Measurements from ENCODE around the gene NME4.
A peak's percentile ranks its signal among the peaks of the same experiment; 100 is the strongest.

Gene NME4

GRCh38 chr16:370443-370842, 26.6 kb upstream of the NME4 start, which contains the start of gene MRPL28:
TSS of gene MRPL28 (minus strand) at chr16:370538. CDS start at chr16:370218, 320 bp downstream.
- Histone ChIP-seq H3K4me2 (ENCODE audit: insufficient read depth, low read length, poor library complexity, severe bottlenecking) (peak within 1 kb of the TSS; percentile 62), H3K4me3 (ENCODE audit: low read length in 2 of 2) (peak within 1 kb of the TSS; percentile 40 to 66), H2AFZ (ENCODE audit: low read length) (peak within 1 kb of the TSS; percentile 15), H3K36me3 (replicated peaks in 1 of 2; ENCODE audit: control insufficient read depth in 2 of 2, insufficient read depth in 2 of 2, low read length in 2 of 2) (peaks cover 43 to 80% of the 10 kb centered on the region in 2 donors), H3K18ac (ENCODE audit: low read length) (peak within 1 kb of the TSS; percentile 76), H3K4me1 (ENCODE audit: control insufficient read depth in 2 of 2, insufficient read depth in 1 of 2, low read depth in 1 of 2, low read length in 2 of 2) (peaks cover 4 to 6% of the 10 kb centered on the region in 2 donors), H2AK5ac (ENCODE audit: low read depth, low read length) (peak within 1 kb of the TSS; percentile 82), H4K8ac (ENCODE audit: low read depth, low read length) (peak within 1 kb of the TSS; percentile 17), H3K27ac (replicated peaks; ENCODE audit: low read length) (no peak within 1 kb of the TSS), H3K14ac (ENCODE audit: low read length) (peak within 1 kb of the TSS; percentile 71), H3K23ac (ENCODE audit: low read depth, low read length, poor library complexity) (peak within 1 kb of the TSS; percentile 85), H2BK120ac (ENCODE audit: low read depth, low read length) (no peak within 1 kb of the TSS), H2BK15ac (ENCODE audit: low read length) (no peak within 1 kb of the TSS), H3K79me1 (ENCODE audit: low read depth, low read length) (peaks cover 9% of the 10 kb centered on the region), H3K9me3 (replicated peaks in 1 of 2; ENCODE audit: control insufficient read depth in 2 of 2, insufficient read depth in 1 of 2, low read depth in 1 of 2, low read length in 2 of 2) (no peaks in the 10 kb centered on the region), H4K91ac (ENCODE audit: low read depth, low read length, poor library complexity) (no peak within 1 kb of the TSS), H3K27me3 (ENCODE audit: control insufficient read depth in 3 of 3, insufficient read depth in 3 of 3, low read depth in 1 of 3, low read length in 3 of 3) (no peaks in the 10 kb centered on the region), H3K4ac (ENCODE audit: low read length) (peak within 1 kb of the TSS; percentile 76), H3K9ac (ENCODE audit: low read depth, low read length, poor library complexity) (peak within 1 kb of the TSS; percentile 60), H2BK5ac (ENCODE audit: low read length) (peak within 1 kb of the TSS; percentile 11), H2BK12ac (ENCODE audit: low read length) (no peak within 1 kb of the TSS)
- DNase-seq (ENCODE audit: low spot score) = peak; percentile 90
- no CpG with 5 or more reads among the region's 30 CpGs for WGBS, 2 donors (ENCODE audit: extremely low coverage in 2 of 2, insufficient read length in 2 of 2, insufficient replicate concordance in 1 of 2)

DNA sequence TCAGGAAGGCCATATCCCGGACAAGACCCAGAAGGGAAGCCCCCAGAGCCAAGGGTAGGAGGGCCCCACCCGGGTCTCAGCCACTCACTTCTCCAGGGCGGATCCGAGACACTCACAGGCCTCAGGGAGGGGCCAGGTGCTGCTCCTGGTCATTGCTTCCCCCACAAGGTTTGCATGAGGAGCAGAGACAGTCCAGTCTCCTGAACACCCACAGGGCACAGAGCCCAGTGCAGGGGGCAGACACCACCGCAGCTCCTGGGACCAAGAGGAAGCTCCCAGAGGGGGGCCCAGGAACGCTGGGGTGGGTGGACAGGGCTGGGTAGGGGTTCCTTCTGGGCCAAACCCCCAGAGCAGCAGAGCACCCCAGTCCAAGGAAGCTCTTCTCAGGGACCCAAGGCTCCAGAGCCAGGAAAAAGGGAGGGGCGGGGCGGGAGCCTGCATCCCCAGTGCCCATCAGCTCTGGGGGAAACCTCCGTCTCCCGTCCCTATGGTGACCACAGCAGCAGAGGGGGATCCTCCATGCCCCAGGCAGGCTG, 26.0 kb upstream of the NME4 start:
- peak overlapping the region; percentile 76 for H3K4ac ChIP-seq (ENCODE audit: low read length)
- H3K27me3 ChIP-seq (ENCODE audit: control insufficient read depth in 3 of 3, insufficient read depth in 3 of 3, low read depth in 1 of 3, low read length in 3 of 3) = no peaks in the 10 kb centered on the region
- H3K4me2 ChIP-seq (ENCODE audit: insufficient read depth, low read length, poor library complexity, severe bottlenecking) = no peak overlapping the region
- H3K4me1 ChIP-seq (ENCODE audit: control insufficient read depth in 2 of 2, insufficient read depth in 1 of 2, low read depth in 1 of 2, low read length in 2 of 2) = peaks cover 4 to 6% of the 10 kb centered on the region in 2 donors
- no peak overlapping the region for H4K91ac ChIP-seq (ENCODE audit: low read depth, low read length, poor library complexity)
- no peak overlapping the region for H2BK15ac ChIP-seq (ENCODE audit: low read length)
- peaks cover 9% of the 10 kb centered on the region for H3K79me1 ChIP-seq (ENCODE audit: low read depth, low read length)
- no peak overlapping the region for H2BK12ac ChIP-seq (ENCODE audit: low read length)
- no peak overlapping the region for H4K8ac ChIP-seq (ENCODE audit: low read depth, low read length)
- DNase-seq (ENCODE audit: low spot score) = no peak
- H3K9me3 ChIP-seq (replicated peaks in 1 of 2; ENCODE audit: control insufficient read depth in 2 of 2, insufficient read depth in 1 of 2, low read depth in 1 of 2, low read length in 2 of 2) = no peaks in the 10 kb centered on the region
- no peak overlapping the region for H2BK5ac ChIP-seq (ENCODE audit: low read length)
- no peak overlapping the region for H3K4me3 ChIP-seq (ENCODE audit: low read length in 2 of 2)
- peak overlapping the region; percentile 15 for H2AFZ ChIP-seq (ENCODE audit: low read length)
- H3K23ac ChIP-seq (ENCODE audit: low read depth, low read length, poor library complexity) = peak overlapping the region; percentile 73
- peak overlapping the region; percentile 76 for H3K18ac ChIP-seq (ENCODE audit: low read length)
- peak overlapping the region; percentile 60 for H3K9ac ChIP-seq (ENCODE audit: low read depth, low read length, poor library complexity)
- peak overlapping the region; percentile 82 for H2AK5ac ChIP-seq (ENCODE audit: low read depth, low read length)
- no peak overlapping the region for H3K27ac ChIP-seq (replicated peaks; ENCODE audit: low read length)
- H3K36me3 ChIP-seq (replicated peaks in 1 of 2; ENCODE audit: control insufficient read depth in 2 of 2, insufficient read depth in 2 of 2, low read length in 2 of 2) = peaks cover 44 to 84% of the 10 kb centered on the region in 2 donors
- H3K14ac ChIP-seq (ENCODE audit: low read length) = no peak overlapping the region
- H2BK120ac ChIP-seq (ENCODE audit: low read depth, low read length) = no peak overlapping the region
- WGBS, 2 donors (ENCODE audit: extremely low coverage in 2 of 2, insufficient read length in 2 of 2, insufficient replicate concordance in 1 of 2) = no CpG with 5 or more reads among the region's 10 CpGs

GRCh38 chr16:371515-372301, 25.3 kb upstream of the NME4 start:
- Histone ChIP-seq H2AK5ac (ENCODE audit: low read depth, low read length) (peak overlapping the region; percentile 82), H3K4ac (ENCODE audit: low read length) (no peak overlapping the region), H4K8ac (ENCODE audit: low read depth, low read length) (no peak overlapping the region), H3K23ac (ENCODE audit: low read depth, low read length, poor library complexity) (no peak overlapping the region), H3K9me3 (replicated peaks in 1 of 2; ENCODE audit: control insufficient read depth in 2 of 2, insufficient read depth in 1 of 2, low read depth in 1 of 2, low read length in 2 of 2) (no peaks in the 10 kb centered on the region), H3K36me3 (replicated peaks in 1 of 2; ENCODE audit: control insufficient read depth in 2 of 2, insufficient read depth in 2 of 2, low read length in 2 of 2) (peaks cover 47 to 84% of the 10 kb centered on the region in 2 donors), H2BK120ac (ENCODE audit: low read depth, low read length) (no peak overlapping the region), H3K4me3 (ENCODE audit: low read length in 2 of 2) (no peak overlapping the region), H3K27me3 (ENCODE audit: control insufficient read depth in 3 of 3, insufficient read depth in 3 of 3, low read depth in 1 of 3, low read length in 3 of 3) (no peaks in the 10 kb centered on the region), H2AFZ (ENCODE audit: low read length) (no peak overlapping the region), H3K9ac (ENCODE audit: low read depth, low read length, poor library complexity) (no peak overlapping the region), H3K18ac (ENCODE audit: low read length) (no peak overlapping the region), H3K79me1 (ENCODE audit: low read depth, low read length) (peaks cover 9% of the 10 kb centered on the region), H2BK12ac (ENCODE audit: low read length) (no peak overlapping the region), H3K27ac (replicated peaks; ENCODE audit: low read length) (no peak overlapping the region), H2BK5ac (ENCODE audit: low read length) (no peak overlapping the region), H3K14ac (ENCODE audit: low read length) (no peak overlapping the region), H3K4me2 (ENCODE audit: insufficient read depth, low read length, poor library complexity, severe bottlenecking) (no peak overlapping the region), H2BK15ac (ENCODE audit: low read length) (no peak overlapping the region), H3K4me1 (ENCODE audit: control insufficient read depth in 2 of 2, insufficient read depth in 1 of 2, low read depth in 1 of 2, low read length in 2 of 2) (peaks cover 4 to 6% of the 10 kb centered on the region in 2 donors), H4K91ac (ENCODE audit: low read depth, low read length, poor library complexity) (peak overlapping the region; percentile 72)
- WGBS, 2 donors (ENCODE audit: extremely low coverage in 2 of 2, insufficient read length in 2 of 2, insufficient replicate concordance in 1 of 2) = no CpG with 5 or more reads among the region's 31 CpGs
- DNase-seq (ENCODE audit: low spot score) = no peak

GRCh38 chr16:372302-372983, 24.6 kb upstream of the NME4 start:
- Histone ChIP-seq H3K4me2 (ENCODE audit: insufficient read depth, low read length, poor library complexity, severe bottlenecking) (no peak overlapping the region), H3K9ac (ENCODE audit: low read depth, low read length, poor library complexity) (no peak overlapping the region), H2BK12ac (ENCODE audit: low read length) (no peak overlapping the region), H3K9me3 (replicated peaks in 1 of 2; ENCODE audit: control insufficient read depth in 2 of 2, insufficient read depth in 1 of 2, low read depth in 1 of 2, low read length in 2 of 2) (no peaks in the 10 kb centered on the region), H3K4ac (ENCODE audit: low read length) (no peak overlapping the region), H3K79me1 (ENCODE audit: low read depth, low read length) (peaks cover 9% of the 10 kb centered on the region), H3K18ac (ENCODE audit: low read length) (no peak overlapping the region), H2BK120ac (ENCODE audit: low read depth, low read length) (no peak overlapping the region), H4K91ac (ENCODE audit: low read depth, low read length, poor library complexity) (peak overlapping the region; percentile 72), H2BK15ac (ENCODE audit: low read length) (no peak overlapping the region), H3K23ac (ENCODE audit: low read depth, low read length, poor library complexity) (no peak overlapping the region), H3K27me3 (ENCODE audit: control insufficient read depth in 3 of 3, insufficient read depth in 3 of 3, low read depth in 1 of 3, low read length in 3 of 3) (no peaks in the 10 kb centered on the region), H4K8ac (ENCODE audit: low read depth, low read length) (no peak overlapping the region), H2AFZ (ENCODE audit: low read length) (no peak overlapping the region), H3K4me1 (ENCODE audit: control insufficient read depth in 2 of 2, insufficient read depth in 1 of 2, low read depth in 1 of 2, low read length in 2 of 2) (peaks cover 4 to 6% of the 10 kb centered on the region in 2 donors), H3K27ac (replicated peaks; ENCODE audit: low read length) (no peak overlapping the region), H3K14ac (ENCODE audit: low read length) (no peak overlapping the region), H3K4me3 (ENCODE audit: low read length in 2 of 2) (no peak overlapping the region), H3K36me3 (replicated peaks in 1 of 2; ENCODE audit: control insufficient read depth in 2 of 2, insufficient read depth in 2 of 2, low read length in 2 of 2) (peaks cover 45 to 84% of the 10 kb centered on the region in 2 donors), H2BK5ac (ENCODE audit: low read length) (no peak overlapping the region), H2AK5ac (ENCODE audit: low read depth, low read length) (no peak overlapping the region)
- no CpG with 5 or more reads among the region's 19 CpGs for WGBS, 2 donors (ENCODE audit: extremely low coverage in 2 of 2, insufficient read length in 2 of 2, insufficient replicate concordance in 1 of 2)
- DNase-seq (ENCODE audit: low spot score) = no peak

Data from neuronal stem cell (in vitro differentiated cells).